Keratinocyte (primary cell): ENCODE measurements around the gene MYL7. TPM values are rescaled to one million over a fixed set of nuclear protein-coding genes. Genes with fewer than 3 reads are reported as not detected.

Experiments
- DNase-seq: peaks from one replicate; pipeline ENCODE4 v3.0.0-alpha.2; 2011; ENCODE audit warnings: low read depth, missing footprints, low spot score
- FAIRE-seq: peaks from 2 replicates; lab custom pipeline; 2011; peaks lifted over from hg19 to GRCh38; lab: Jason Lieb, UNC
- H2AFZ ChIP-seq: 2 replicates; pipeline ENCODE4 v1.6.0; 2012; ENCODE audit warnings: low read length, control low read depth, inconsistent platforms; ENCODE audit not compliant: control insufficient read depth
- H3K27ac ChIP-seq: 2 replicates; pipeline ENCODE4 v1.5.1; 2011; ENCODE audit warnings: low read length; ENCODE audit not compliant: control insufficient read depth, insufficient read depth
- H3K27me3 ChIP-seq: 3 replicates; pipeline ENCODE4 v1.6.0; 2011; ENCODE audit warnings: low read length; ENCODE audit not compliant: control insufficient read depth, insufficient read depth; ENCODE audit errors: extremely low read depth
- H3K36me3 ChIP-seq, 2 experiments: 2 replicates in 1 of 2; 3 replicates in 1 of 2; pipeline ENCODE4 v1.5.1; 2011; ENCODE audit warnings: low read length in 2 of 2, mild to moderate bottlenecking in 1 of 2; ENCODE audit not compliant: control insufficient read depth in 2 of 2, insufficient read depth in 2 of 2; ENCODE audit errors: extremely low read depth in 1 of 2
- H3K4me1 ChIP-seq: 3 replicates; pipeline ENCODE4 v1.5.1; 2011; ENCODE audit warnings: low read length; ENCODE audit not compliant: control insufficient read depth, insufficient read depth; ENCODE audit errors: extremely low read depth
- H3K4me2 ChIP-seq: 3 replicates; pipeline ENCODE4 v1.6.0; 2011; ENCODE audit warnings: low read depth, low read length; ENCODE audit not compliant: control insufficient read depth, insufficient read depth; ENCODE audit errors: extremely low read depth
- H3K4me3 ChIP-seq, 3 experiments: fragments of 200-600 bp in 1 of 3; sonication (generic) in 1 of 3; 2 replicates in 2 of 3; 3 replicates in 1 of 3; pipeline ENCODE4 v1.5.1; 2011 to 2016; ENCODE audit warnings: low read length in 3 of 3, mild to moderate bottlenecking in 3 of 3, control low read depth in 2 of 3, inconsistent platforms in 1 of 3, low read depth in 1 of 3, mixed read lengths in 1 of 3, mixed run types in 1 of 3, moderate library complexity in 1 of 3; ENCODE audit not compliant: control insufficient read depth in 2 of 3, insufficient read depth in 2 of 3; ENCODE audit errors: extremely low read depth in 1 of 3
- H3K79me2 ChIP-seq: 2 replicates; pipeline ENCODE4 v1.6.0; 2012; ENCODE audit warnings: low read length; ENCODE audit not compliant: control insufficient read depth, insufficient read depth
- H3K9ac ChIP-seq: 3 replicates; pipeline ENCODE4 v1.6.0; 2011; ENCODE audit warnings: low read length; ENCODE audit not compliant: control insufficient read depth, insufficient read depth; ENCODE audit errors: extremely low read depth
- H3K9me1 ChIP-seq: 3 replicates; pipeline ENCODE4 v1.6.0; 2011; ENCODE audit warnings: low read length; ENCODE audit not compliant: control insufficient read depth, insufficient read depth; ENCODE audit errors: extremely low read depth
- H3K9me3 ChIP-seq: 2 replicates; pipeline ENCODE4 v1.5.1; 2012; ENCODE audit warnings: low read depth, low read length; ENCODE audit not compliant: control insufficient read depth
- H4K20me1 ChIP-seq: 3 replicates; pipeline ENCODE4 v1.6.0; 2011; ENCODE audit warnings: low read length; ENCODE audit not compliant: control insufficient read depth, insufficient read depth; ENCODE audit errors: extremely low read depth
- EZH2 ChIP-seq: IDR thresholded peaks from one replicate; pipeline ENCODE4 v1.6.1; 2012; ENCODE audit warnings: inconsistent platforms, mild to moderate bottlenecking, low read length, moderate library complexity
- dilution Hi-C: fragments of 300-500 bp; cut with MboI; formaldehyde crosslinking; loops from one replicate; pipeline ENCODE4 v1.7.0; 2020; ENCODE audit warnings: low sequenced_read_pairs; ENCODE audit not compliant: extremely low pct_ligation_motif_present
- polyA plus RNA-seq, 5 experiments: library from polyadenylated mRNA; depleted of rRNA in 3 of 5; stranded (reverse) in 3 of 5; stranded (forward) in 1 of 5; unstranded in 1 of 5; fragments of >200 nt; gene quantifications; 1 replicate in 1 of 5; 2 replicates in 3 of 5; 3 replicates in 1 of 5; pipeline versions ENCODE4 v1.2.1 to v1.2.3, GENCODE V29; 2011 to 2012; ENCODE audit warnings: missing spikeins in 2 of 5, low read depth in 1 of 5, low replicate concordance in 1 of 5
- TF ChIP-seq, protein P1 (sequence below), 3 experiments: IDR thresholded peaks in 1 of 3; conservative IDR thresholded peaks in 1 of 3; optimal IDR thresholded peaks in 1 of 3; 2 replicates in 2 of 3; 3 replicates in 1 of 3; pipeline versions ENCODE3 to v1.5.1; 2011; ENCODE audit warnings: low read length in 3 of 3, mild to moderate bottlenecking in 3 of 3, moderate library complexity in 2 of 3, control low read depth in 1 of 3, inconsistent platforms in 1 of 3; ENCODE audit not compliant: insufficient read depth in 2 of 3; ENCODE audit errors: extremely low read depth in 1 of 3

Gene MYL7
- polyA plus RNA-seq, 1 donor (not counting 4 experiments of a cell fraction or from before 2014, with no cell fraction given): 0.59 TPM

DNA sequence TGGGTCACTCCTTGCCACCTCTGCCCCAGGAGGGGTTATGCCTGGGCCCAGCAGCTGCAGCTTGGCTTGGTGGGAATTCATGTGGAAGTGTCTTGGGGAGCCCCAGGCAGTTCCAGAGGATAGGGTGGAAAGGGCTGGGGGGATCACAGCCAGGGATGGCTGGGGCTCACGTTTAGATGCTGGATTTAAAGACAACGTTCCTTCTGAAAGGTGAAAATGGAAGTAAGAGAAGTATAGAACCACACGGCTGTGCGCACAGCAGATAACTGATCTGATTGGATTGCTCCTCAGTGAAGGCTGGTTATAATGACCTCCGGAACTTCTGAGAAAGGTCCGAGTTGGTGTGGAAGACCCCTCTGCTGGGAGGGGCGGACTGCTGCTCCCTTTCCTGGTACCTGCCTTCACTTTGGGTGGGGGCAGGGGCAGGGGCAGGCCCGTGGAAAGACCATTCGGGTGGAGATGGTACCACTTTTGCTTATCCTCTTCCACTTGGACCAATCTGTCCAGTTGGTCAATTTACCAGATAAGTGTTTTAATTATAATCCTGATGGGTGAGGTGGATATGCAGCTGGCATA lies 7.9 kb upstream of the MYL7 start:
- TF ChIP-seq, protein P1, sequence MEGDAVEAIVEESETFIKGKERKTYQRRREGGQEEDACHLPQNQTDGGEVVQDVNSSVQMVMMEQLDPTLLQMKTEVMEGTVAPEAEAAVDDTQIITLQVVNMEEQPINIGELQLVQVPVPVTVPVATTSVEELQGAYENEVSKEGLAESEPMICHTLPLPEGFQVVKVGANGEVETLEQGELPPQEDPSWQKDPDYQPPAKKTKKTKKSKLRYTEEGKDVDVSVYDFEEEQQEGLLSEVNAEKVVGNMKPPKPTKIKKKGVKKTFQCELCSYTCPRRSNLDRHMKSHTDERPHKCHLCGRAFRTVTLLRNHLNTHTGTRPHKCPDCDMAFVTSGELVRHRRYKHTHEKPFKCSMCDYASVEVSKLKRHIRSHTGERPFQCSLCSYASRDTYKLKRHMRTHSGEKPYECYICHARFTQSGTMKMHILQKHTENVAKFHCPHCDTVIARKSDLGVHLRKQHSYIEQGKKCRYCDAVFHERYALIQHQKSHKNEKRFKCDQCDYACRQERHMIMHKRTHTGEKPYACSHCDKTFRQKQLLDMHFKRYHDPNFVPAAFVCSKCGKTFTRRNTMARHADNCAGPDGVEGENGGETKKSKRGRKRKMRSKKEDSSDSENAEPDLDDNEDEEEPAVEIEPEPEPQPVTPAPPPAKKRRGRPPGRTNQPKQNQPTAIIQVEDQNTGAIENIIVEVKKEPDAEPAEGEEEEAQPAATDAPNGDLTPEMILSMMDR (optimal IDR thresholded peaks at IDR 0.05 in 1 of 3, IDR thresholded peaks at IDR 0.05 in 1 of 3, conservative IDR thresholded peaks at IDR 0.05 in 1 of 3; ENCODE audit: extremely low read depth in 1 of 3, insufficient read depth in 2 of 3, low read length in 3 of 3): no peak
- TF ChIP-seq EZH2: no peak
- peaks cover 3% of the 10 kb centered on the region for H3K4me1 ChIP-seq
- H3K9me3 ChIP-seq: no peaks in the 10 kb centered on the region
- no peaks in the 10 kb centered on the region for H3K79me2 ChIP-seq
- DNase-seq: no peak
- H3K27ac ChIP-seq: no peak overlapping the region
- no peak overlapping the region for H3K4me3 ChIP-seq
- FAIRE-seq: no peak
- H3K9ac ChIP-seq: no peak overlapping the region
- peaks cover 29% of the 10 kb centered on the region for H3K27me3 ChIP-seq
- dilution Hi-C loops: no loop called here
- no peaks in the 10 kb centered on the region for H3K9me1 ChIP-seq
- H3K4me2 ChIP-seq: no peak overlapping the region
- no peaks in the 10 kb centered on the region for H3K36me3 ChIP-seq
- no peaks in the 10 kb centered on the region for H4K20me1 ChIP-seq
- H2AFZ ChIP-seq: no peak overlapping the region

DNA sequence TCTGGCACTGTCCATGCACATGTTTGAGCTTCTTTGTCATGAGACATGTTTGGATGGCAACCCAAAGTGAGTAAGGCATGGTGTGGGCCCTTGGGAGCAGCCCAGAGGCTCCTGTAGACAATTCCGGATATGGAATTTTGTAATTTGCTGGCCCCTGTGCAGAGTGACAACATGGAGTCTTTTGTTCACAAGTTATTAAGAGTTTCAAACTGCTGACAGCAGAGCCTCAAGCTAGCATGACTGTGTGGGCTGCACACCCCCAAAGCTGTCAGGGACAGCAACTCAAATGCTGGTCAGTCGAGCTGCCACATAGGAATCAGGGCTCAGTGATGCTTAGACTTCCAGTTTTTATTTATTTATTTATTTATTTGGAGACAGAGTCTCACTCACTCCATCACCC lies 7.0 kb upstream of the MYL7 start:
- Histone ChIP-seq H3K36me3 (no peaks in the 10 kb centered on the region), H3K9ac (no peak overlapping the region), H2AFZ (no peak overlapping the region), H3K9me3 (no peaks in the 10 kb centered on the region), H3K4me3 (no peak overlapping the region), H3K27ac (no peak overlapping the region), H3K4me1 (peaks cover 3% of the 10 kb centered on the region), H4K20me1 (no peaks in the 10 kb centered on the region), H3K27me3 (peaks cover 29% of the 10 kb centered on the region), H3K9me1 (no peaks in the 10 kb centered on the region), H3K4me2 (no peak overlapping the region), H3K79me2 (no peaks in the 10 kb centered on the region)
- DNase-seq (no peak), FAIRE-seq (no peak)
- TF ChIP-seq EZH2: no peak
- TF ChIP-seq, protein P1 (optimal IDR thresholded peaks at IDR 0.05 in 1 of 3, IDR thresholded peaks at IDR 0.05 in 1 of 3, conservative IDR thresholded peaks at IDR 0.05 in 1 of 3; ENCODE audit: extremely low read depth in 1 of 3, insufficient read depth in 2 of 3, low read length in 3 of 3): no peak
- dilution Hi-C loops: no loop called here
